Caco-2 (cell line): ENCODE data around the gene FAM135A. TPM values are rescaled to one million over a fixed set of nuclear protein-coding genes. Genes with fewer than 3 reads are reported as not detected.
"Not testable (repeated sequence)": the region's sequence is repeated elsewhere in the genome, so short reads cannot be mapped to it uniquely, and the experiment has no call there.

Source experiments
- BruUV-seq: library from RNA; stranded (reverse); fragments of 400-500 nt; replicated peaks from 2 replicates; lab custom pipeline; 2021; lab: Mats Ljungman, UMichigan
- CTCF ChIA-PET: fragments of 300-600 bp; sonication (Branson Sonifier 250); formaldehyde crosslinking; loops from one replicate; lab custom pipeline; 2022; ENCODE audit warnings: antibody characterized with exemption; lab: Charles Lee
- POLR2A ChIA-PET: fragments of 300-600 bp; sonication (Branson Sonifier 250); formaldehyde crosslinking; loops from one replicate; lab custom pipeline; 2022; ENCODE audit warnings: antibody characterized with exemption; lab: Charles Lee
- DNase-seq, 2 experiments: peaks; one replicate each; pipeline versions ENCODE4 v3.0.0 to v3.0.0-alpha.2; 2020 to 2022
- H3K27me3 ChIP-seq: replicated peaks from 2 replicates; pipeline ENCODE4 v1.6.0; 2011; ENCODE audit warnings: low read length; ENCODE audit not compliant: control insufficient read depth, insufficient read depth
- H3K36me3 ChIP-seq: 2 replicates; pipeline ENCODE4 v1.5.1; 2011; ENCODE audit warnings: low read length; ENCODE audit not compliant: control insufficient read depth, insufficient read depth
- H3K4me1 ChIP-seq: fragments of 250-450 bp; sonication (Bioruptor Pico); 2 replicates; pipeline ENCODE4 v1.5.1; 2020; ENCODE audit warnings: mild to moderate bottlenecking
- H3K4me3 ChIP-seq: 2 replicates; pipeline ENCODE4 v1.5.1; 2011; ENCODE audit warnings: low read depth, mild to moderate bottlenecking, control low read depth, low read length
- H3K9me3 ChIP-seq: fragments of 250-450 bp; sonication (Bioruptor Pico); 2 replicates; pipeline ENCODE4 v1.5.1; 2020; ENCODE audit warnings: mild to moderate bottlenecking, moderate library complexity
- H3K27ac Mint-ChIP-seq: one replicate; pipeline ENCODE4 v1.8.0; 2022; ENCODE audit warnings: mixed read lengths; ENCODE audit not compliant: unreplicated experiment
- H3K27me3 Mint-ChIP-seq: one replicate; pipeline ENCODE4 v1.8.0; 2022; ENCODE audit warnings: mixed read lengths; ENCODE audit not compliant: insufficient read depth, unreplicated experiment
- H3K36me3 Mint-ChIP-seq: one replicate; pipeline ENCODE4 v1.8.0; 2022; ENCODE audit warnings: mild to moderate bottlenecking, mixed read lengths; ENCODE audit not compliant: insufficient read depth, unreplicated experiment
- H3K4me1 Mint-ChIP-seq: one replicate; pipeline ENCODE4 v1.8.0; 2022; ENCODE audit warnings: low read depth, mixed read lengths; ENCODE audit not compliant: unreplicated experiment
- H3K4me3 Mint-ChIP-seq: one replicate; pipeline ENCODE4 v1.8.0; 2022; ENCODE audit warnings: mild to moderate bottlenecking, moderate library complexity, mixed read lengths; ENCODE audit not compliant: unreplicated experiment
- H3K9me3 Mint-ChIP-seq: one replicate; pipeline ENCODE4 v1.8.0; 2022; ENCODE audit warnings: mixed read lengths; ENCODE audit not compliant: unreplicated experiment
- intact Hi-C: fragments of 100-400 bp; cut with micrococcal nuclease; formaldehyde crosslinking; loops from one replicate; pipeline ENCODE4 v1.10.0; 2022; ENCODE audit not compliant: unreplicated experiment
- total RNA-seq: library from RNA; stranded (reverse); gene quantifications from 2 replicates; pipeline ENCODE4 v1.2.3, GENCODE V29; 2022
- TF ChIP-seq, protein P1 (sequence below), 2 experiments: fragments of 200-600 bp in 1 of 2; IDR thresholded peaks; 1 replicate in 1 of 2; 2 replicates in 1 of 2; pipeline versions ENCODE4 v1.5.1 to v1.8.0; 2011 to 2022; ENCODE audit warnings: antibody characterized with exemption in 1 of 2, control low read depth in 1 of 2, inconsistent platforms in 1 of 2, low read depth in 1 of 2, low read length in 1 of 2, mild to moderate bottlenecking in 1 of 2, moderate library complexity in 1 of 2; ENCODE audit not compliant: insufficient read depth in 1 of 2, severe bottlenecking in 1 of 2, unreplicated experiment in 1 of 2

FAM135A gene
- total RNA-seq, 1 experiment from 2014 or later = 18.7 TPM

DNA sequence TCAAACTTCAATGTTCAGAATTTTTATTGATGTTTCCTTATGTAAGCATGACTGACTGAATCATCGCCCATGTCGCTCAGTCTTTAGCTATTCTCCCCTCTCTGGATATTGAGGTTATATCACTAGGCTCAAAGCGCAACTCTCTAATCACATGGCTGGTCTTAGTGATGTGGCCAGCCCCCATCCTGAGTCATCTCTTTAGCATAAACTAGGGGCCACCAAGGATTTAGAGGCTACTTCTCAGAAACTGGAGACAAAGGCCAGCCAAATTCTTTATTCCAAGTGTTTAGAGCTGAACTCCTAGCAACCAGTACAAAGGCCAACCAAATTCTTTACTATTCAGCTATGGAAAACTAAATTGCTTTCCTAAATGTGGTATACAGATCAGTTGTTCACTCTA lies 61.4 kb downstream of the FAM135A start:
- no peaks in the 10 kb centered on the region for H3K9me3 ChIP-seq
- Mint-ChIP-seq H3K4me1 (peaks cover 13% of the 10 kb centered on the region), H3K9me3 (no peaks in the 10 kb centered on the region), H3K4me3 (no peak overlapping the region), H3K27me3 (no peaks in the 10 kb centered on the region), H3K36me3 (peaks cover 10% of the 10 kb centered on the region), H3K27ac (no peak overlapping the region)
- intact Hi-C loops = no loop called here
- no peaks in the 10 kb centered on the region for H3K4me1 ChIP-seq
- no peaks in the 10 kb centered on the region for H3K27me3 ChIP-seq
- no TSS peak for BruUV-seq
- ChIA-PET POLR2A (interaction anchor here (0.8 kb wide), 1 partner anchor 62 kb away, joined by 3 read pairs; the partner anchor contains the start of gene FAM135A), CTCF (no interaction called here)
- H3K36me3 ChIP-seq = peaks cover 1% of the 10 kb centered on the region; the same call in 1 of the 2 replicates
- TF ChIP-seq, protein P1, sequence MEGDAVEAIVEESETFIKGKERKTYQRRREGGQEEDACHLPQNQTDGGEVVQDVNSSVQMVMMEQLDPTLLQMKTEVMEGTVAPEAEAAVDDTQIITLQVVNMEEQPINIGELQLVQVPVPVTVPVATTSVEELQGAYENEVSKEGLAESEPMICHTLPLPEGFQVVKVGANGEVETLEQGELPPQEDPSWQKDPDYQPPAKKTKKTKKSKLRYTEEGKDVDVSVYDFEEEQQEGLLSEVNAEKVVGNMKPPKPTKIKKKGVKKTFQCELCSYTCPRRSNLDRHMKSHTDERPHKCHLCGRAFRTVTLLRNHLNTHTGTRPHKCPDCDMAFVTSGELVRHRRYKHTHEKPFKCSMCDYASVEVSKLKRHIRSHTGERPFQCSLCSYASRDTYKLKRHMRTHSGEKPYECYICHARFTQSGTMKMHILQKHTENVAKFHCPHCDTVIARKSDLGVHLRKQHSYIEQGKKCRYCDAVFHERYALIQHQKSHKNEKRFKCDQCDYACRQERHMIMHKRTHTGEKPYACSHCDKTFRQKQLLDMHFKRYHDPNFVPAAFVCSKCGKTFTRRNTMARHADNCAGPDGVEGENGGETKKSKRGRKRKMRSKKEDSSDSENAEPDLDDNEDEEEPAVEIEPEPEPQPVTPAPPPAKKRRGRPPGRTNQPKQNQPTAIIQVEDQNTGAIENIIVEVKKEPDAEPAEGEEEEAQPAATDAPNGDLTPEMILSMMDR (IDR thresholded peaks at IDR 0.05; ENCODE audit: insufficient read depth in 1 of 2, low read depth in 1 of 2, low read length in 1 of 2, severe bottlenecking in 1 of 2, unreplicated experiment in 1 of 2) = no peak
- peak in 1 of 2 experiments; percentile 2 for DNase-seq
- H3K4me3 ChIP-seq = no peak overlapping the region

DNA sequence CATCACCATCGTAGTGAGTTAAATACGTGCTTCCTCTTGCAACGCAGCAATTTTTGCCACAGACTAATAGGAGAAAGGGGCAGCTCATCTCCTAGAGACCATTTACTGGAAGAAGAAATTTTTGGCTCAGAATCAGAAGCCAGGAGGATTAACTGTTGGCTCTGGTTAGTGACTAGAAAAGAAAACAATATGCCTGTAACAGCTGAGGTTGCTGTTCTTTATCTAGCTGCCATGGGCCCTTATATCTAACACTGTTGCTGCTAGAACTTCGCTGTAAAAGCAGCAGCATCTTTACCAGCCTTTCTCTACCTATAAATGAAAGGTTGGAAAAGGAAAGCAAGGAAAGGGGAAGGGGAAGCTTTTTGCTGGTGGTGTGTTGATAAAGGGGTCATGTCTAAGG lies 65.9 kb downstream of the FAM135A start:
- H3K9me3 ChIP-seq = no peaks in the 10 kb centered on the region
- no peaks in the 10 kb centered on the region for H3K36me3 ChIP-seq
- no peaks in the 10 kb centered on the region for H3K4me1 ChIP-seq
- no peaks in the 10 kb centered on the region for H3K9me3 Mint-ChIP-seq
- no peaks in the 10 kb centered on the region for H3K27me3 ChIP-seq
- peaks cover 6% of the 10 kb centered on the region for H3K4me1 Mint-ChIP-seq
- H3K4me3 ChIP-seq = no peak overlapping the region
- no TSS peak for BruUV-seq
- no peak overlapping the region for H3K27ac Mint-ChIP-seq
- intact Hi-C loops = no loop called here
- ChIA-PET POLR2A (no interaction called here), CTCF (no interaction called here)
- TF ChIP-seq, protein P1 (IDR thresholded peaks at IDR 0.05; ENCODE audit: insufficient read depth in 1 of 2, low read depth in 1 of 2, low read length in 1 of 2, severe bottlenecking in 1 of 2, unreplicated experiment in 1 of 2) = no peak
- H3K27me3 Mint-ChIP-seq = no peaks in the 10 kb centered on the region
- H3K36me3 Mint-ChIP-seq = no peaks in the 10 kb centered on the region
- no peak for DNase-seq
- no peak overlapping the region for H3K4me3 Mint-ChIP-seq

DNA sequence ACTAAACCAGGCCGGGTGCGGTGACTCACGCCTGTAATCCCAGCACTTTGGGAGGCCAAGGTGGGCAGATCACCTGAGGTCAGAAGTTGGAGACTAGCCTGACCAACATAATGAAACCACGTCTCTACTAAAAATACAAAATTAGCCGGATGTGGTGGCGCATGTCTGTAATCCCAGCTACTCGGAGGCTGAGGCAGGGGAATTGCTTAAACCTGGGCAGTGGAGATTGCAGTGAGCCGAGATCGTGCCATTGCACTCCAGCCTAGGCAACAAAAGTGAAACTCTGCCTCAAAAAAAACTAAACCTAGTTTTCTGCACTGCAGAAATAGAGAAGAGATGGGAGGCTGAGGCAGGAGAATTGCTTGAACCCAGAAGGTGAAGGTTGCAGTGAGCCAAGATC lies 73.3 kb downstream of the FAM135A start:
- H3K4me3 Mint-ChIP-seq, CTCF ChIA-PET, H3K27me3 Mint-ChIP-seq, H3K4me1 ChIP-seq, H3K27me3 ChIP-seq, H3K36me3 ChIP-seq, H3K9me3 Mint-ChIP-seq, H3K4me3 ChIP-seq, DNase-seq, H3K27ac Mint-ChIP-seq, H3K4me1 Mint-ChIP-seq, intact Hi-C loops, POLR2A ChIA-PET, BruUV-seq, H3K36me3 Mint-ChIP-seq, H3K9me3 ChIP-seq: not testable (repeated sequence)
